HL-60 (cell line): Measurements from ENCODE around the gene FREM2.

Source experiments
- DNase-seq, 2 experiments: peaks; one replicate each; pipeline ENCODE4 v3.0.0-alpha.2; 2010 to 2020; ENCODE audit warnings: low read depth in 1 of 2, low spot score in 1 of 2
- H3K27ac ChIP-seq: fragments of 250-450 bp; sonication (Bioruptor Pico); replicated peaks from 2 replicates; pipeline ENCODE4 v1.5.1; 2020; ENCODE audit warnings: mild to moderate bottlenecking, moderate library complexity
- H3K27me3 ChIP-seq: fragments of 250-450 bp; sonication (Bioruptor Pico); 2 replicates; pipeline ENCODE4 v1.5.1; 2021; ENCODE audit warnings: mild to moderate bottlenecking, moderate library complexity; ENCODE audit not compliant: insufficient read depth, poor library complexity, severe bottlenecking
- H3K4me3 ChIP-seq: replicated peaks from 2 replicates; pipeline ENCODE4 v1.5.1; 2011; ENCODE audit warnings: mild to moderate bottlenecking, control low read depth, low read length; ENCODE audit not compliant: insufficient read depth
- CTCF ChIP-seq: IDR thresholded peaks from one replicate; pipeline ENCODE4 v1.5.1; 2011; ENCODE audit warnings: low read length, control low read depth, inconsistent platforms; ENCODE audit not compliant: insufficient read depth
- GABPA ChIP-seq: IDR thresholded peaks from 2 replicates; pipeline ENCODE4 v1.6.1; 2012; ENCODE audit warnings: low read depth
- POLR2AphosphoS5 ChIP-seq: IDR thresholded peaks from 2 replicates; pipeline ENCODE4 v1.6.1; 2012; ENCODE audit warnings: low read depth
- SPI1 ChIP-seq: IDR thresholded peaks from 2 replicates; pipeline ENCODE4 v1.6.1; 2012; ENCODE audit warnings: low read depth, mild to moderate bottlenecking, borderline replicate concordance
- TF ChIP-seq, protein P1 (sequence below): IDR thresholded peaks from 2 replicates; pipeline ENCODE4 v1.6.1; 2012; ENCODE audit warnings: low read depth; ENCODE audit not compliant: insufficient replicate concordance

FREM2 gene

DNA sequence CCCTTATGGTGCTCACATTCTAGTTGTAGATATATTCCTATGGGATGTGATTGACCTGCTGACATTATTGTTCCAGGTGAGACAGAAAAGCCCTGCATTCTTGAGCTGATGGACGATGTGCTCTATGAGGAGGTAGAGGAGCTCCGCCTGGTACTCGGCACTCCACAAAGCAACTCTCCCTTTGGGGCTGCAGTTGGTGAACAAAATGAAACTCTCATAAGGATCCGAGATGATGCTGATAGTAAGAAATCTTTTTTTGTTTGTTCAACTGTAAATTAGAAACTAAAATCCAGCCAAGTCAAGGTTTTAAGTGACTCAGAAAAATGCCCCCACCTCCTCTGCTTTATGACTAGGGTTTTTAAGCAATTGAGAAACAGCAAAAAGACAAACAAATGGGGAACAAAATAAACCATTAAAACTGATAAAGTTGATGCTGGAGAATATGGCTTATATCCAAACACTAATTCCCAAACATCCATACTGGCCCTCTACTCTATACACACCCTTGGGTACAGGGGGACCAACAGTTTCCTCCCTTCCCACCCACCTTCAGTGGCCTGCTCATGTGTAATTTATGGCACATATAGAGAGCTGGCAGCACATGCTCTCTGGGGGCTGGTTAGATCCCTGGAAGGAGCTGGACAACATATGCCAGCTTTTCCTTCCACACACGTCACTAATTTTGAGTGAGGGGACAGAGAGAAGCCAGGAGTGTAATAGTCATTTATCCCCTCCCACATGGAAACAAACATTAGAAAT lies 164.2 kb downstream of the FREM2 start:
- Histone ChIP-seq H3K27me3 (no peaks in the 10 kb centered on the region), H3K27ac (no peak overlapping the region), H3K4me3 (no peak overlapping the region)
- DNase-seq, result no peak
- TF ChIP-seq CTCF (no peak), POLR2AphosphoS5 (no peak), GABPA (no peak), SPI1 (no peak)
- TF ChIP-seq, protein P1, sequence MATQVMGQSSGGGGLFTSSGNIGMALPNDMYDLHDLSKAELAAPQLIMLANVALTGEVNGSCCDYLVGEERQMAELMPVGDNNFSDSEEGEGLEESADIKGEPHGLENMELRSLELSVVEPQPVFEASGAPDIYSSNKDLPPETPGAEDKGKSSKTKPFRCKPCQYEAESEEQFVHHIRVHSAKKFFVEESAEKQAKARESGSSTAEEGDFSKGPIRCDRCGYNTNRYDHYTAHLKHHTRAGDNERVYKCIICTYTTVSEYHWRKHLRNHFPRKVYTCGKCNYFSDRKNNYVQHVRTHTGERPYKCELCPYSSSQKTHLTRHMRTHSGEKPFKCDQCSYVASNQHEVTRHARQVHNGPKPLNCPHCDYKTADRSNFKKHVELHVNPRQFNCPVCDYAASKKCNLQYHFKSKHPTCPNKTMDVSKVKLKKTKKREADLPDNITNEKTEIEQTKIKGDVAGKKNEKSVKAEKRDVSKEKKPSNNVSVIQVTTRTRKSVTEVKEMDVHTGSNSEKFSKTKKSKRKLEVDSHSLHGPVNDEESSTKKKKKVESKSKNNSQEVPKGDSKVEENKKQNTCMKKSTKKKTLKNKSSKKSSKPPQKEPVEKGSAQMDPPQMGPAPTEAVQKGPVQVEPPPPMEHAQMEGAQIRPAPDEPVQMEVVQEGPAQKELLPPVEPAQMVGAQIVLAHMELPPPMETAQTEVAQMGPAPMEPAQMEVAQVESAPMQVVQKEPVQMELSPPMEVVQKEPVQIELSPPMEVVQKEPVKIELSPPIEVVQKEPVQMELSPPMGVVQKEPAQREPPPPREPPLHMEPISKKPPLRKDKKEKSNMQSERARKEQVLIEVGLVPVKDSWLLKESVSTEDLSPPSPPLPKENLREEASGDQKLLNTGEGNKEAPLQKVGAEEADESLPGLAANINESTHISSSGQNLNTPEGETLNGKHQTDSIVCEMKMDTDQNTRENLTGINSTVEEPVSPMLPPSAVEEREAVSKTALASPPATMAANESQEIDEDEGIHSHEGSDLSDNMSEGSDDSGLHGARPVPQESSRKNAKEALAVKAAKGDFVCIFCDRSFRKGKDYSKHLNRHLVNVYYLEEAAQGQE, result no peak

GRCh38 chr13:38854226-38854625 lies 167.3 kb downstream of the FREM2 start:
- H3K27ac ChIP-seq, result no peak overlapping the region
- H3K4me3 ChIP-seq, result no peak overlapping the region
- no peak for DNase-seq
- TF ChIP-seq POLR2AphosphoS5 (no peak), CTCF (no peak), GABPA (no peak), SPI1 (no peak)
- TF ChIP-seq, protein P1, result no peak
- no peaks in the 10 kb centered on the region for H3K27me3 ChIP-seq

- TF ChIP-seq POLR2AphosphoS5 (no peak), CTCF (no peak)
- TF ChIP-seq, protein P1, result no peak
- no peak overlapping the region for H3K4me3 ChIP-seq
- no peak for DNase-seq
- H3K27me3 ChIP-seq, result no peaks in the 10 kb centered on the region
- no peak overlapping the region for H3K27ac ChIP-seq
Measured at GRCh38 chr13:38856065-38856464, 169.2 kb downstream of the FREM2 start.
